Upper lobe of left lung (tissue), 6 donors: ENCODE measurements around the gene DPPA2. TPM values are rescaled to one million over a fixed set of nuclear protein-coding genes. Genes with fewer than 3 reads are reported as not detected.

Source experiments
- ATAC-seq, 2 donors: fragments of 200-7000 bp; cut with Tn5 transposase; one replicate each; pipeline ENCODE4 v1.9.1; 2022; ENCODE audit warnings: mild to moderate bottlenecking in 2 of 2, moderate library complexity in 2 of 2; ENCODE audit not compliant: low FRiP score in 2 of 2
- DNase-seq, 2 donors: peaks; one replicate each; pipeline ENCODE4 v3.0.0-alpha.2; 2019 to 2020
- H3K27ac ChIP-seq, 4 donors: fragments of 200-600 bp; sonication (generic); one replicate each; pipeline ENCODE4 v1.5.1; 2016 to 2019
- H3K27me3 ChIP-seq, 4 donors: fragments of 200-600 bp; sonication (generic); one replicate each; pipeline ENCODE4 v1.5.1; 2017 to 2019
- H3K36me3 ChIP-seq, 4 donors: fragments of 200-600 bp; sonication (generic); one replicate each; pipeline ENCODE4 v1.5.1; 2016 to 2019
- H3K4me1 ChIP-seq, 4 donors: fragments of 200-600 bp; sonication (generic); one replicate each; pipeline ENCODE4 v1.5.1; 2018 to 2019
- H3K4me3 ChIP-seq, 4 donors: fragments of 200-600 bp; sonication (generic); one replicate each; pipeline ENCODE4 v1.5.1; 2017 to 2019; ENCODE audit warnings: mild to moderate bottlenecking in 2 of 4, moderate library complexity in 1 of 4
- H3K9me3 ChIP-seq, 4 donors: fragments of 200-600 bp; sonication (generic); one replicate each; pipeline ENCODE4 v1.5.1; 2018 to 2019
- CTCF ChIP-seq, 6 experiments: fragments of 450-650 bp in 4 of 6; fragments of 200-600 bp in 2 of 6; sonication (generic) in 2 of 6; IDR thresholded peaks; one replicate each; pipeline ENCODE4 v1.5.1; 2016 to 2019; ENCODE audit warnings: antibody characterized with exemption in 6 of 6
- EP300 ChIP-seq, 4 donors: sonication (generic); formaldehyde crosslinking; IDR thresholded peaks; one replicate each; pipeline ENCODE4 v1.5.1; 2017; ENCODE audit warnings: antibody characterized with exemption in 4 of 4, control low read depth in 2 of 4
- POLR2A ChIP-seq, 4 donors: fragments of 450-650 bp; IDR thresholded peaks; one replicate each; pipeline ENCODE4 v1.5.1; 2016 to 2017; ENCODE audit warnings: antibody characterized with exemption in 4 of 4, mild to moderate bottlenecking in 2 of 4
- POLR2AphosphoS5 ChIP-seq, 2 donors: sonication (generic); formaldehyde crosslinking; IDR thresholded peaks; one replicate each; pipeline ENCODE4 v1.5.1; 2017; ENCODE audit warnings: antibody characterized with exemption in 2 of 2
- WGBS, 2 donors: methylation state at CpG; one replicate each; pipeline ENCODE4 v1.1.5; 2017 to 2018; 5-methylcytosine and 5-hydroxymethylcytosine counted together
- total RNA-seq, 6 donors: library from RNA; depleted of rRNA in 4 of 6; stranded (reverse); fragments of >200 nt in 4 of 6; gene quantifications; one replicate each; pipeline versions ENCODE4 v1.1.0 to v1.2.1, GENCODE V29; 2016 to 2021
- donor health status: DM: no; HTN: no; CAD: no; lungs with moderate emphysema.
- donor health status: DM: no; HTN: yes; CAD: no; lungs with severe emphysema.

The DPPA2 gene
- total RNA-seq, 6 donors from 2014 or later, result not detected

GRCh38 chr3:109269577-109270275 is 46.6 kb downstream of the DPPA2 start:
- no peak for ATAC-seq
- H3K27ac ChIP-seq, result no peak overlapping the region

GRCh38 chr3:109268181-109268580 is 48.1 kb downstream of the DPPA2 start:
- 93 to 94% methylated on average over 1 of the region's 1 CpG for WGBS, 2 donors
- Histone ChIP-seq H3K4me1 (no peaks in the 10 kb centered on the region), H3K27me3 (no peaks in the 10 kb centered on the region), H3K27ac (no peak overlapping the region), H3K4me3 (no peak overlapping the region), H3K9me3 (no peaks in the 10 kb centered on the region), H3K36me3 (no peaks in the 10 kb centered on the region)
- DNase-seq, result no peak
- no peak for TF ChIP-seq CTCF (IDR thresholded peaks at IDR 0.05)
- no peak for TF ChIP-seq POLR2A (IDR thresholded peaks at IDR 0.05)
- ATAC-seq, result no peak

More at GRCh38 chr3:109269577-109270275, 46.6 kb downstream of the DPPA2 start:
- Histone ChIP-seq H3K27me3 (no peaks in the 10 kb centered on the region), H3K4me3 (no peak overlapping the region), H3K9me3 (no peaks in the 10 kb centered on the region), H3K36me3 (no peaks in the 10 kb centered on the region), H3K4me1 (no peaks in the 10 kb centered on the region)
- no peak for TF ChIP-seq POLR2AphosphoS5 (IDR thresholded peaks at IDR 0.05)
- no peak for TF ChIP-seq EP300 (IDR thresholded peaks at IDR 0.05)
- TF ChIP-seq POLR2A (IDR thresholded peaks at IDR 0.05), result no peak
- TF ChIP-seq CTCF (IDR thresholded peaks at IDR 0.05), result no peak
- 73 to 78% methylated on average over 6 of the region's 6 CpGs for WGBS, 2 donors
- DNase-seq, result no peak

- Histone ChIP-seq H3K27me3 (no peaks in the 10 kb centered on the region), H3K9me3 (no peaks in the 10 kb centered on the region), H3K36me3 (no peaks in the 10 kb centered on the region), H3K4me3 (no peak overlapping the region), H3K27ac (no peak overlapping the region), H3K4me1 (no peaks in the 10 kb centered on the region)
- 68 to 74% methylated on average over 2 of the region's 2 CpGs for WGBS, 2 donors
- TF ChIP-seq CTCF (IDR thresholded peaks at IDR 0.05) (no peak), POLR2AphosphoS5 (IDR thresholded peaks at IDR 0.05) (no peak), EP300 (IDR thresholded peaks at IDR 0.05) (no peak), POLR2A (IDR thresholded peaks at IDR 0.05) (no peak)
- ATAC-seq (no peak), DNase-seq (no peak)
Observed at GRCh38 chr3:109265295-109265694, 51.0 kb downstream of the DPPA2 start.

- Histone ChIP-seq H3K4me3 (no peak overlapping the region), H3K27ac (no peak overlapping the region), H3K27me3 (no peaks in the 10 kb centered on the region), H3K9me3 (no peaks in the 10 kb centered on the region), H3K36me3 (no peaks in the 10 kb centered on the region), H3K4me1 (no peaks in the 10 kb centered on the region)
- 21 to 28% methylated on average over 2 of the region's 2 CpGs for WGBS, 2 donors
- no peak for DNase-seq
- no peak for ATAC-seq
- TF ChIP-seq EP300 (IDR thresholded peaks at IDR 0.05) (no peak), CTCF (IDR thresholded peaks at IDR 0.05) (no peak), POLR2A (IDR thresholded peaks at IDR 0.05) (no peak), POLR2AphosphoS5 (IDR thresholded peaks at IDR 0.05) (no peak)
Observed at GRCh38 chr3:109257269-109257668, 59.0 kb downstream of the DPPA2 start.

GRCh38 chr3:109254770-109255169 is 61.5 kb downstream of the DPPA2 start:
- no peaks in the 10 kb centered on the region for H3K27me3 ChIP-seq
- H3K36me3 ChIP-seq, result no peaks in the 10 kb centered on the region
- H3K4me3 ChIP-seq, result no peak overlapping the region
- no peaks in the 10 kb centered on the region for H3K4me1 ChIP-seq
- no peak overlapping the region for H3K27ac ChIP-seq
- no peak for TF ChIP-seq POLR2A (IDR thresholded peaks at IDR 0.05)
- no peak for TF ChIP-seq EP300 (IDR thresholded peaks at IDR 0.05)
- no peak for TF ChIP-seq POLR2AphosphoS5 (IDR thresholded peaks at IDR 0.05)
- TF ChIP-seq CTCF (IDR thresholded peaks at IDR 0.05), result no peak
- DNase-seq (no peak), ATAC-seq (no peak)
- H3K9me3 ChIP-seq, result no peaks in the 10 kb centered on the region
- WGBS, 2 donors, result 48 to 65% methylated on average over 4 to 5 of the region's 5 CpGs
